Esophagus squamous epithelium (tissue), 4 donors: Measurements from ENCODE around the gene EPHA6.

Source experiments
- CTCF ChIP-seq, 6 experiments: fragments of 450-650 bp in 4 of 6; fragments of 200-600 bp in 2 of 6; sonication (generic) in 2 of 6; IDR thresholded peaks; one replicate each; pipeline ENCODE4 v1.5.1; 2016 to 2019; ENCODE audit warnings: antibody characterized with exemption in 6 of 6, mild to moderate bottlenecking in 4 of 6, moderate library complexity in 4 of 6
- POLR2A ChIP-seq, 4 donors: fragments of 450-650 bp; IDR thresholded peaks; one replicate each; pipeline ENCODE4 v1.6.1; 2017; ENCODE audit warnings: antibody characterized with exemption in 4 of 4, mild to moderate bottlenecking in 4 of 4, moderate library complexity in 3 of 4

DNA sequence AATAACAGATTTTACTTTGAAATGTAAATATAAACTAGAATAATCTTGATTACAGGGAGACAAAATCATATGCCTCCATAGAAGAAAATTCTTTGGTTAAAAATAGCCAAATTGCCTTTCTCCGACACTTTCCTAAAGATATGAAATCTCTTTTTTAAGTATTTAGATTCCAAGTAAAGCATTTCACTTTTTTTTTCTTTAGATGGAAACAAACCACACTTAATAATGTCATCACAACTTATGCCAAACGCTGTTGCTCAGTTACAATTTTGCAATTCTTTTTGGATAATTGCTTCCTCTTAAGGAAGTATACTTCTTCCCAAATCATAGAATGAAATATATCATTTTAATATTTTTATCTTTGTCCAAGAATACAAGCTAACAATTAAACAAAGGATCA, 656.1 kb downstream of the EPHA6 start:
- TF ChIP-seq CTCF (IDR thresholded peaks at IDR 0.05) (no peak), POLR2A (IDR thresholded peaks at IDR 0.05) (no peak)
